PC-9 (cell line): Measurements from ENCODE around the gene APOC3. TPM values are rescaled to one million over a fixed set of nuclear protein-coding genes. Genes with fewer than 3 reads are reported as not detected.

ENCODE experiments used
- BruUV-seq: library from RNA; stranded (reverse); fragments of 400-500 nt; replicated peaks from 2 replicates; lab custom pipeline; 2021; lab: Mats Ljungman, UMichigan
- CTCF ChIA-PET: fragments of 300-600 bp; sonication (Branson Sonifier 250); formaldehyde crosslinking; loops from one replicate; lab custom pipeline; 2022; ENCODE audit warnings: antibody characterized with exemption; lab: Charles Lee
- POLR2A ChIA-PET: fragments of 300-600 bp; sonication (Branson Sonifier 250); formaldehyde crosslinking; loops from one replicate; lab custom pipeline; 2022; ENCODE audit warnings: antibody characterized with exemption; ENCODE audit not compliant: unreplicated experiment; lab: Charles Lee
- DNase-seq, 2 experiments: peaks; one replicate each; pipeline versions ENCODE4 v3.0.0 to v3.0.0-alpha.2; 2015 to 2022; ENCODE audit warnings: mixed read lengths in 1 of 2
- H2AFZ ChIP-seq: fragments of 200-600 bp; sonication (generic); 2 replicates; pipeline ENCODE4 v1.8.1; 2017; ENCODE audit warnings: antibody characterized with exemption
- H3F3A ChIP-seq: fragments of 200-600 bp; sonication (generic); 2 replicates; pipeline ENCODE4 v1.8.1; 2017; ENCODE audit warnings: antibody characterized with exemption, mild to moderate bottlenecking, low read depth; ENCODE audit not compliant: insufficient read depth
- H3K27ac ChIP-seq: fragments of 200-600 bp; sonication (generic); 2 replicates; pipeline ENCODE4 v1.6.1; 2016; ENCODE audit warnings: mixed run types
- H3K27me3 ChIP-seq: fragments of 200-600 bp; sonication (generic); 2 replicates; pipeline ENCODE4 v1.6.1; 2016; ENCODE audit warnings: low read depth, mixed run types; ENCODE audit not compliant: insufficient read depth
- H3K36me3 ChIP-seq: fragments of 200-600 bp; sonication (generic); 2 replicates; pipeline ENCODE4 v1.6.1; 2016; ENCODE audit warnings: low read depth, mixed run types
- H3K4me1 ChIP-seq: fragments of 200-600 bp; sonication (generic); replicated peaks from 2 replicates; pipeline ENCODE4 v1.6.1; 2016; ENCODE audit warnings: mixed run types; ENCODE audit not compliant: insufficient read depth
- H3K4me2 ChIP-seq: fragments of 200-600 bp; sonication (generic); 2 replicates; pipeline ENCODE4 v1.6.1; 2017; ENCODE audit warnings: mixed run types
- H3K4me3 ChIP-seq: fragments of 200-600 bp; sonication (generic); 2 replicates; pipeline ENCODE4 v1.6.1; 2016; ENCODE audit warnings: mixed run types
- H3K79me2 ChIP-seq: fragments of 200-600 bp; sonication (generic); 2 replicates; pipeline ENCODE4 v1.6.1; 2017; ENCODE audit warnings: low read depth, mixed run types
- H3K9me2 ChIP-seq: fragments of 200-600 bp; sonication (generic); 2 replicates; pipeline ENCODE4 v1.8.1; 2017; ENCODE audit warnings: mild to moderate bottlenecking; ENCODE audit not compliant: insufficient read depth
- H3K9me3 ChIP-seq: fragments of 200-600 bp; sonication (generic); 2 replicates; pipeline ENCODE4 v1.8.1; 2016; ENCODE audit warnings: low read depth; ENCODE audit not compliant: insufficient read depth
- H4K20me1 ChIP-seq: fragments of 200-600 bp; sonication (generic); 2 replicates; pipeline ENCODE4 v1.8.1; 2017; ENCODE audit not compliant: insufficient read depth
- EZH2 ChIP-seq: fragments of 200-600 bp; sonication (generic); IDR thresholded peaks from 2 replicates; pipeline ENCODE4 v1.8.0; 2017; ENCODE audit warnings: antibody characterized with exemption, low read depth
- intact Hi-C: fragments of 100-400 bp; cut with micrococcal nuclease; formaldehyde crosslinking; loops from one replicate; pipeline ENCODE4 v1.10.0; 2022; ENCODE audit not compliant: unreplicated experiment
- total RNA-seq: library from RNA; stranded (reverse); gene quantifications from 2 replicates; pipeline ENCODE4 v1.2.3, GENCODE V29; 2021
- TF ChIP-seq, protein P1 (sequence below): fragments of 200-600 bp; sonication (generic); conservative IDR thresholded peaks from 2 replicates; pipeline ENCODE4 v1.6.1; 2017; ENCODE audit warnings: mixed run types, antibody characterized with exemption, mild to moderate bottlenecking, moderate library complexity

APOC3 gene
- total RNA-seq, 1 experiment from 2014 or later = not detected

DNA sequence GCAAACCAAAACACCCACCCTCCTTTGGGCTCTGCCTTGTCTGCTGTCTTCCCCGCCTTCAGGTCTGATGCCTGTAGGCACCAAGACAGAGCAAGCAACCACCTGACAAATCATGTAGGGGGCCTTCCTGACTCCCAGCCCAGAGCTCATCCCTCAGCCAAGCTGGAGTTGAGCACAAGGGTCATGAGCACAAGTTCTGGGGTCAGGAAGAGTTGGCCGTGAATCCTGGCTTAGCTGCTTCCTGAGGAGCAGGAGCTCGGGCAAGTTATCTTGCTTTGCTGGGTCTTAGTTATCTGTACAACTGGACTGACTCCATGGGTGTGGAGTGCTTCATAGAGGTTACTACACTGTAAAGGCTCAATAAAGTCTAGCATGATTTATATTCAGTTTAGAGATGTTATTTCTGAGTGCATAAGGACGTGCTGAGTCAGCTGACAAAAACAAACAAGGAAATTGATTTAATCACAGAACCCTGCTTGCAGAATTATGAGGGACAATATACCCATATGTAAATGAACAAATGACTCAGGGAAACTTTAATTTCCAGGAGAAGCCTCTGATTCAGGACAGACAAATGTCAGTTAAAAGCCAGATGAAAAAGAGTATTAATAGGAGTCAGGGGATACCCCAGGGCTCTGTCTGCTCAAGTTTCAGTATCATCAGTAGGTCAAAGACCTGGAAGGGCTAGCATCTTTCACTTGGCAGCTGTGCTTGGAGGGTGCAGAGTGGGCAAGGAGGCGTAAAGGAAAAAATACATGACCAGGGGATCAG lies 22.7 kb downstream of the APOC3 start:
- peaks cover 18% of the 10 kb centered on the region for H3K4me1 ChIP-seq
- H3K9me2 ChIP-seq = no peaks in the 10 kb centered on the region
- H4K20me1 ChIP-seq = no peaks in the 10 kb centered on the region
- CTCF ChIA-PET = no interaction called here
- H3K4me2 ChIP-seq = 0 out of 2 replicates have a peak overlapping the region, but pooled peaks have one; percentile 0
- no peaks in the 10 kb centered on the region for H3K79me2 ChIP-seq
- no peaks in the 10 kb centered on the region for H3K27me3 ChIP-seq
- no peak overlapping the region for H2AFZ ChIP-seq
- DNase-seq = peak in 1 of 2 experiments; percentile 62
- POLR2A ChIA-PET = no interaction called here
- no peak overlapping the region for H3K27ac ChIP-seq
- H3F3A ChIP-seq = peaks cover 23% of the 10 kb centered on the region; the same call in 1 of the 2 replicates
- no peaks in the 10 kb centered on the region for H3K36me3 ChIP-seq
- intact Hi-C loops = no loop called here
- TF ChIP-seq, protein P1, sequence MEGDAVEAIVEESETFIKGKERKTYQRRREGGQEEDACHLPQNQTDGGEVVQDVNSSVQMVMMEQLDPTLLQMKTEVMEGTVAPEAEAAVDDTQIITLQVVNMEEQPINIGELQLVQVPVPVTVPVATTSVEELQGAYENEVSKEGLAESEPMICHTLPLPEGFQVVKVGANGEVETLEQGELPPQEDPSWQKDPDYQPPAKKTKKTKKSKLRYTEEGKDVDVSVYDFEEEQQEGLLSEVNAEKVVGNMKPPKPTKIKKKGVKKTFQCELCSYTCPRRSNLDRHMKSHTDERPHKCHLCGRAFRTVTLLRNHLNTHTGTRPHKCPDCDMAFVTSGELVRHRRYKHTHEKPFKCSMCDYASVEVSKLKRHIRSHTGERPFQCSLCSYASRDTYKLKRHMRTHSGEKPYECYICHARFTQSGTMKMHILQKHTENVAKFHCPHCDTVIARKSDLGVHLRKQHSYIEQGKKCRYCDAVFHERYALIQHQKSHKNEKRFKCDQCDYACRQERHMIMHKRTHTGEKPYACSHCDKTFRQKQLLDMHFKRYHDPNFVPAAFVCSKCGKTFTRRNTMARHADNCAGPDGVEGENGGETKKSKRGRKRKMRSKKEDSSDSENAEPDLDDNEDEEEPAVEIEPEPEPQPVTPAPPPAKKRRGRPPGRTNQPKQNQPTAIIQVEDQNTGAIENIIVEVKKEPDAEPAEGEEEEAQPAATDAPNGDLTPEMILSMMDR = no peak
- TF ChIP-seq EZH2 = no peak
- no TSS peak for BruUV-seq
- H3K4me3 ChIP-seq = no peak overlapping the region
- no peaks in the 10 kb centered on the region for H3K9me3 ChIP-seq

DNA sequence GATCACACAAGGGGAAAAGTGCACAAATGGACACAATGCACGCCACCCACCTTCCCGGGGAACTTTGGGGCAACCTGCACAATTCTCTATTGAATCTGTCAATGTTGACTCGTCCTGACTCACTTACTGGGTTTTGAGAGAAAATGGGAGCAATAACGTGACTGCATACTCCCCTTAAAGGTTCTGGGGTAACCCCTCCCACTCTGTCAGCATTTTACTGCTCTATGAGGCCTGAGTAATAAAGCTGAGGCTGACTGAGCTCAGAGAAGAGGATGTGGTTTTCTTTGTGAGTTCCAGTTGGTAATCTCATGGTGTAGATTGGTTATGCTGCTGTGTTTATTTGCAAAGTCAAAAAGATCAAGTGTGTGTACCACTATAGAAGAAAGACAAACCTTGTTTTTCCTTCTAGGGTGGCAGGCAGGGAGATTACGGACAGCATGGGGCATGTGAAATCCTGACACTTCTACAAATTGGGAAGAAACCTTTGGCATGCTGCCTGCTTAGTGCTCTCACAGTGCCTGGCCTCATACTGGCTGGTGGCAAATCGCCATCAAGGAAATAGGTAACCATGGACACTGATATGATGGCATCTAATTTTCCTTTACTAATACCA lies 23.9 kb downstream of the APOC3 start:
- no TSS peak for BruUV-seq
- no peaks in the 10 kb centered on the region for H3K9me3 ChIP-seq
- no peak overlapping the region for H3K4me3 ChIP-seq
- intact Hi-C loops = no loop called here
- no peaks in the 10 kb centered on the region for H4K20me1 ChIP-seq
- H3F3A ChIP-seq = peaks cover 23% of the 10 kb centered on the region; the same call in 1 of the 2 replicates
- H3K4me1 ChIP-seq = peaks cover 18% of the 10 kb centered on the region
- H3K9me2 ChIP-seq = no peaks in the 10 kb centered on the region
- peak in 1 of 2 experiments; percentile 75 for DNase-seq
- no peak for TF ChIP-seq EZH2
- TF ChIP-seq, protein P1 = no peak
- POLR2A ChIA-PET = interaction anchor here (0.6 kb wide), 1 partner anchor 326 kb away, joined by 5 read pairs; no protein-coding TSS in a partner anchor
- no peaks in the 10 kb centered on the region for H3K27me3 ChIP-seq
- H2AFZ ChIP-seq = no peak overlapping the region
- no peaks in the 10 kb centered on the region for H3K79me2 ChIP-seq
- H3K36me3 ChIP-seq = no peaks in the 10 kb centered on the region
- no peak overlapping the region for H3K27ac ChIP-seq
- CTCF ChIA-PET = no interaction called here
- H3K4me2 ChIP-seq = no peak overlapping the region

DNA sequence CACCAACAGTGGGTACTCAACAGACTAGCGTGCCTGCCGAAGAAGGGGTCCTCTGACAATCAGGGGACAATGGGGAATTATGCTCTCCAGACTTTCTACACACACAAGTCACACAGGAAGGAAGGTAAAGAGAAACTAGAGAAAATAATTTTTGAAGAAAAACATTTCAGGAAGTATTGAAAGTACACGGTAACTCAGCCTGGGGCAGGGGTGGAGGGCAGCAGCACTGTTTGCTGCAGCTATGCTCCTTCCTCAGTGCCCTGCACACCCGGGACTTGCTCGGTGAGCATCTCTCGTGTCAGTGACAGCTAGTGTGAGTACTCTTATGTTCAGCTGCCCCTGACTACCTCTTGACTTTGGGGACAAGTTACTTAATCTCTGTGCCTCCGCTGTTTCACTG lies 25.7 kb downstream of the APOC3 start:
- peaks cover 23% of the 10 kb centered on the region; the same call in 1 of the 2 replicates for H3F3A ChIP-seq

More for the DNA sequence above, 25.7 kb downstream of the APOC3 start:
- Histone ChIP-seq H2AFZ (no peak overlapping the region), H3K9me3 (no peaks in the 10 kb centered on the region), H3K79me2 (no peaks in the 10 kb centered on the region), H3K4me1 (peaks cover 18% of the 10 kb centered on the region), H3K4me3 (no peak overlapping the region), H3K27me3 (no peaks in the 10 kb centered on the region), H3K9me2 (no peaks in the 10 kb centered on the region), H3K36me3 (peaks cover 2% of the 10 kb centered on the region; the same call in 1 of the 2 replicates), H3K4me2 (no peak overlapping the region), H3K27ac (no peak overlapping the region), H4K20me1 (no peaks in the 10 kb centered on the region)
- POLR2A ChIA-PET = interaction anchor here (0.6 kb wide), 1 partner anchor 31 kb away, joined by 3 read pairs; no protein-coding TSS in a partner anchor
- TF ChIP-seq, protein P1 = no peak
- no peak for TF ChIP-seq EZH2
- intact Hi-C loops = no loop called here
- CTCF ChIA-PET = no interaction called here
- no TSS peak for BruUV-seq
- DNase-seq = no peak
